ENCODE data around the gene WNT5B.

WNT5B gene

DNA sequence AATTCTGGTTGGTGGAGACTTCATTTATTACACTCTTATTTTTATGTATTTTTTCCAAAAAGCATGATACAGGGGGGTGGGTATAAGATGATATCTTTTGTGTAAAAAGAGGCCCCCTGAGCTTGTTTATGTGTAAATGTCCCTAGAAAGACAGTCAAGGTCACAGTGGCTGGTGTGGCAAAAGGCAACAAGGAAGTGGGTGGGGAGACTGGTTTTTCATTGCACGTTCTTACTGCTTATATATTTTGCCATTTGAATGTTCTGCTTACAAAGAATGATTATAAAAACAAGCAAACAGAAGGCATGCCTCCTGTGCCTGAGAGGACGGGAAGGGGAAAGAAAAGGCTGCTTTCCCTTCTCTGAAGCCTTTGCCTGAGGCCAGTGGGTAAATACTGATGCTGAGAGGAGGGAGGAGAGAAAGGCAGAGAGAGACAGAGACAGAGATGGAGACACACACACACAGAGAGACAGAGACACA is 37.7 kb downstream of the WNT5B start:
- no peak for ATAC-seq
- TF ChIP-seq, protein P1, sequence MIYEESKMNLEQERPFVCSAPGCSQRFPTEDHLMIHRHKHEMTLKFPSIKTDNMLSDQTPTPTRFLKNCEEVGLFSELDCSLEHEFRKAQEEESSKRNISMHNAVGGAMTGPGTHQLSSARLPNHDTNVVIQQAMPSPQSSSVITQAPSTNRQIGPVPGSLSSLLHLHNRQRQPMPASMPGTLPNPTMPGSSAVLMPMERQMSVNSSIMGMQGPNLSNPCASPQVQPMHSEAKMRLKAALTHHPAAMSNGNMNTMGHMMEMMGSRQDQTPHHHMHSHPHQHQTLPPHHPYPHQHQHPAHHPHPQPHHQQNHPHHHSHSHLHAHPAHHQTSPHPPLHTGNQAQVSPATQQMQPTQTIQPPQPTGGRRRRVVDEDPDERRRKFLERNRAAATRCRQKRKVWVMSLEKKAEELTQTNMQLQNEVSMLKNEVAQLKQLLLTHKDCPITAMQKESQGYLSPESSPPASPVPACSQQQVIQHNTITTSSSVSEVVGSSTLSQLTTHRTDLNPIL (CRISPR knock-in tag; IDR thresholded peaks at IDR 0.05; ENCODE audit: low read depth): no peak
- TF ChIP-seq PPARA (CRISPR knock-in tag; IDR thresholded peaks at IDR 0.05; ENCODE audit: borderline replicate concordance) (no peak), TOX (CRISPR knock-in tag; IDR thresholded peaks at IDR 0.05; ENCODE audit: borderline replicate concordance) (no peak), OSR1 (CRISPR knock-in tag; IDR thresholded peaks at IDR 0.05) (no peak), PATZ1 (CRISPR knock-in tag; IDR thresholded peaks at IDR 0.05; ENCODE audit: borderline replicate concordance) (no peak)
- TF ChIP-seq, protein P2, sequence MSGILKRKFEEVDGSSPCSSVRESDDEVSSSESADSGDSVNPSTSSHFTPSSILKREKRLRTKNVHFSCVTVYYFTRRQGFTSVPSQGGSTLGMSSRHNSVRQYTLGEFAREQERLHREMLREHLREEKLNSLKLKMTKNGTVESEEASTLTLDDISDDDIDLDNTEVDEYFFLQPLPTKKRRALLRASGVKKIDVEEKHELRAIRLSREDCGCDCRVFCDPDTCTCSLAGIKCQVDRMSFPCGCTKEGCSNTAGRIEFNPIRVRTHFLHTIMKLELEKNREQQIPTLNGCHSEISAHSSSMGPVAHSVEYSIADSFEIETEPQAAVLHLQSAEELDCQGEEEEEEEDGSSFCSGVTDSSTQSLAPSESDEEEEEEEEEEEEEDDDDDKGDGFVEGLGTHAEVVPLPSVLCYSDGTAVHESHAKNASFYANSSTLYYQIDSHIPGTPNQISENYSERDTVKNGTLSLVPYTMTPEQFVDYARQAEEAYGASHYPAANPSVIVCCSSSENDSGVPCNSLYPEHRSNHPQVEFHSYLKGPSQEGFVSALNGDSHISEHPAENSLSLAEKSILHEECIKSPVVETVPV (CRISPR knock-in tag; IDR thresholded peaks at IDR 0.05): no peak

DNA sequence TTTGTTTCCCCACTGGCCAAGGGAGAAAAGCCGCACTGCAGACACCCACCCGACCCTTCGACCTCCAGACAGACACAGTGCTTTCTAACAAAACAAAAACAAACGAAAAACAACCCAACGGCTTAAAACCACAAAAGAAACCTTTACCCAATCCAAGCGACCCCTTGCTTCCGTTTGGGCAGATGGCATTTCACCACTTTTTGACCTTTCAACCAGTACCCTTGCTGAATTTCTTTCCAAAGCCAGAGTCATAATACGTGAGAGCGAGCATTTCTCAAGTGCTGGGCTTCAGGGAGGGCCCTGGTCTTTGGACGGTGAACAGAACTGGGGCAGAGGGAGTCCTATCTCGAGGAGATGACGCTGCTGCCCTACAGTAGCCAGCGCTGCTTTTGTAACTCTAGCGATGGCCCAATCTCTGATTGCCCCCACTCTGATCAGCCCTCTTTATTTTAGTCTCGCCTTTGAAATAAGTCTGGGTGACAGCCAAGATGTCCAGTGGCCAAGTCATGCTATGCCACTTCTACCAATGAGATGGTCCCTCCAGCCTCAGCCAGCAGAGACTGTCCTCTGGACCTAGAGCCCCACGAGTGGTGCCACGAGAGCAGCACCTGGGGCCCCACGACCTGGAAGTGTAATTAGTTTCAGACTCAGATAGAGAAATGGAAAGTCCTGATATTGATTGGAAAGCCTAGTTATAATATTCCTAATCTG is 40.0 kb downstream of the WNT5B start:
- no peak for ATAC-seq
- TF ChIP-seq CSDC2 (CRISPR knock-in tag; IDR thresholded peaks at IDR 0.05) (no peak), OSR1 (CRISPR knock-in tag; IDR thresholded peaks at IDR 0.05) (no peak), RARB (CRISPR knock-in tag; IDR thresholded peaks at IDR 0.05) (no peak), PPARA (CRISPR knock-in tag; IDR thresholded peaks at IDR 0.05; ENCODE audit: borderline replicate concordance) (no peak), TCF4 (CRISPR knock-in tag; IDR thresholded peaks at IDR 0.05; ENCODE audit: borderline replicate concordance) (no peak)
- TF ChIP-seq, protein P2 (CRISPR knock-in tag; IDR thresholded peaks at IDR 0.05): no peak

DNA sequence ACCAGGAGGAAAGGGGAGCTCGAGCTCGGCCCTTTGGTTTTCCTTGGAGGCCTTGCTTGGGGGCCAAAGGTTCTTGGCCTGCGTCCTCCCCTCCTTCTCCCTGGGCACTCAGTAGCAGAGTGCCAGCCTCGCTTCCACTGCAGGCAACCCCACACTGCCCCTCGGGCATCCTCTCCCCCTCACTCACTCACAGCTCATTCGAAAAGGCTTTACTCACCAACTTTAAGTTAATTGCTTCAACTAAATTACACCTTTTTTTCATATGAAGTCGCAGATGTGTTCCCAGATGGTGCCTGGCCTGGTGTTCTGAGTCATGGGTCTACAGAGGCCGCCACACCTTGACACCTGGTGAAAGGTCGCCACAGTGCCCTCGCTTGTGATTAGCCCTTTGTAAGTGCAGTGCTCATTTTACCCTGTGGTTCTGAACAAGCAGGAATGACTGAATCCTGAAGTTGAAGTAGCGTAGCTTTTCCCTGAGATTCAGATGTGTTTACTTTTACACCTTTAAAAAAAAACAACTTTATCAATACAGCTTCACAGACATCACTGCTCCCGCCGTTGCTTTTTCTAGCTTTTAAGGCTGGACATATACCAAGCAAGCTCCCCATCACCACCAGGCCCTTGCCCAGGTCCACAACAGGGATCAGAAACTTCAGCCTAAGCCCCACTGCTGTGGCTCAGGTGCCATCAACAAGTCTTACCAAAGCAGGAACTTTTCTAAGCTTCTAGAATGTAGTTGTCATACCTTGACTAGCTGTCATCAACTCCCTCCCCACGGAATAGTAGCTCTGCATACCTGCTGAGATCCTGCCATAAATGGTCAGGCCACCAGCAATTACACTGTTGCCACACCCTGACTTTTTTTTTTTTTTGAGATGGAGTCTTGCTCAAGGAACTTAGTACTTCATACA is 41.6 kb downstream of the WNT5B start:
- ATAC-seq: no peak
- no peak for TF ChIP-seq TCF4 (CRISPR knock-in tag; IDR thresholded peaks at IDR 0.05; ENCODE audit: borderline replicate concordance)
- TF ChIP-seq BACH2 (CRISPR knock-in tag; IDR thresholded peaks at IDR 0.05; ENCODE audit: borderline replicate concordance): no peak
- TF ChIP-seq SNAI2 (CRISPR knock-in tag; IDR thresholded peaks at IDR 0.05): no peak
- no peak for TF ChIP-seq ZFP3 (CRISPR knock-in tag; IDR thresholded peaks at IDR 0.05)
- no peak for TF ChIP-seq TOX (CRISPR knock-in tag; IDR thresholded peaks at IDR 0.05; ENCODE audit: borderline replicate concordance)
- TF ChIP-seq, protein P3, sequence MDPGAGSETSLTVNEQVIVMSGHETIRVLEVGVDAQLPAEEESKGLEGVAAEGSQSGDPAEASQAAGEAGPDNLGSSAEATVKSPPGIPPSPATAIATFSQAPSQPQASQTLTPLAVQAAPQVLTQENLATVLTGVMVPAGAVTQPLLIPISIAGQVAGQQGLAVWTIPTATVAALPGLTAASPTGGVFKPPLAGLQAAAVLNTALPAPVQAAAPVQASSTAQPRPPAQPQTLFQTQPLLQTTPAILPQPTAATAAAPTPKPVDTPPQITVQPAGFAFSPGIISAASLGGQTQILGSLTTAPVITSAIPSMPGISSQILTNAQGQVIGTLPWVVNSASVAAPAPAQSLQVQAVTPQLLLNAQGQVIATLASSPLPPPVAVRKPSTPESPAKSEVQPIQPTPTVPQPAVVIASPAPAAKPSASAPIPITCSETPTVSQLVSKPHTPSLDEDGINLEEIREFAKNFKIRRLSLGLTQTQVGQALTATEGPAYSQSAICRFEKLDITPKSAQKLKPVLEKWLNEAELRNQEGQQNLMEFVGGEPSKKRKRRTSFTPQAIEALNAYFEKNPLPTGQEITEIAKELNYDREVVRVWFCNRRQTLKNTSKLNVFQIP (CRISPR knock-in tag; IDR thresholded peaks at IDR 0.05; ENCODE audit: borderline replicate concordance, low read depth): no peak
- TF ChIP-seq PPARA (CRISPR knock-in tag; IDR thresholded peaks at IDR 0.05; ENCODE audit: borderline replicate concordance): no peak
- TF ChIP-seq ZNF8 (CRISPR knock-in tag; IDR thresholded peaks at IDR 0.05): no peak
- no peak for TF ChIP-seq OSR1 (CRISPR knock-in tag; IDR thresholded peaks at IDR 0.05)
- TF ChIP-seq PATZ1 (CRISPR knock-in tag; IDR thresholded peaks at IDR 0.05; ENCODE audit: borderline replicate concordance): no peak
- no peak for TF ChIP-seq CSDC2 (CRISPR knock-in tag; IDR thresholded peaks at IDR 0.05)
- no peak for TF ChIP-seq TSHZ2 (CRISPR knock-in tag; IDR thresholded peaks at IDR 0.05)
- TF ChIP-seq ZNF70 (CRISPR knock-in tag; IDR thresholded peaks at IDR 0.05): no peak
- no peak for TF ChIP-seq GLIS3 (CRISPR knock-in tag; IDR thresholded peaks at IDR 0.05)
- no peak for TF ChIP-seq ISL1 (CRISPR knock-in tag; IDR thresholded peaks at IDR 0.05)
- TF ChIP-seq ZNF565 (CRISPR knock-in tag; conservative IDR thresholded peaks at IDR 0.05; ENCODE audit: low read depth): no peak
- TF ChIP-seq, protein P2 (CRISPR knock-in tag; IDR thresholded peaks at IDR 0.05): no peak

Measured in SK-N-SH treated with all-trans-retinoic acid at 6 μM for 48 hours (cell line).